MM.1S (cell line): ENCODE data around the gene CIITA.

Experiments
- EZH2phosphoT487 ChIP-seq: fragments of 300-600 bp; sonication (generic); IDR thresholded peaks from 2 replicates; pipeline ENCODE4 v1.6.1; 2018; ENCODE audit warnings: antibody characterized with exemption, low read length
- TF ChIP-seq, protein P1 (sequence below): fragments of 300-600 bp; sonication (generic); IDR thresholded peaks from 2 replicates; pipeline ENCODE4 v1.5.1; 2016; ENCODE audit warnings: antibody characterized with exemption, low read length, mixed read lengths

GRCh38 chr16:10850478-10850850, 26.5 kb upstream of the CIITA start:
- TF ChIP-seq, protein P1, sequence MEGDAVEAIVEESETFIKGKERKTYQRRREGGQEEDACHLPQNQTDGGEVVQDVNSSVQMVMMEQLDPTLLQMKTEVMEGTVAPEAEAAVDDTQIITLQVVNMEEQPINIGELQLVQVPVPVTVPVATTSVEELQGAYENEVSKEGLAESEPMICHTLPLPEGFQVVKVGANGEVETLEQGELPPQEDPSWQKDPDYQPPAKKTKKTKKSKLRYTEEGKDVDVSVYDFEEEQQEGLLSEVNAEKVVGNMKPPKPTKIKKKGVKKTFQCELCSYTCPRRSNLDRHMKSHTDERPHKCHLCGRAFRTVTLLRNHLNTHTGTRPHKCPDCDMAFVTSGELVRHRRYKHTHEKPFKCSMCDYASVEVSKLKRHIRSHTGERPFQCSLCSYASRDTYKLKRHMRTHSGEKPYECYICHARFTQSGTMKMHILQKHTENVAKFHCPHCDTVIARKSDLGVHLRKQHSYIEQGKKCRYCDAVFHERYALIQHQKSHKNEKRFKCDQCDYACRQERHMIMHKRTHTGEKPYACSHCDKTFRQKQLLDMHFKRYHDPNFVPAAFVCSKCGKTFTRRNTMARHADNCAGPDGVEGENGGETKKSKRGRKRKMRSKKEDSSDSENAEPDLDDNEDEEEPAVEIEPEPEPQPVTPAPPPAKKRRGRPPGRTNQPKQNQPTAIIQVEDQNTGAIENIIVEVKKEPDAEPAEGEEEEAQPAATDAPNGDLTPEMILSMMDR = no peak
- no peak for TF ChIP-seq EZH2phosphoT487
